Natural killer cell (primary cell): ENCODE data around the gene IGF1. TPM values are rescaled to one million over a fixed set of nuclear protein-coding genes. Genes with fewer than 3 reads are reported as not detected.

ENCODE experiments used
- ATAC-seq, 3 donors: fragments of 150-1000 bp in 2 of 3; fragments of 200-7000 bp in 1 of 3; cut with Tn5 transposase; 1 replicate in 1 of 3; 2 replicates in 2 of 3; pipeline ENCODE4 v1.10.0; 2021; ENCODE audit warnings: mild to moderate bottlenecking in 2 of 3, moderate library complexity in 2 of 3
- DNase-seq, 2 donors: peaks; one replicate each; pipeline versions ENCODE4 v3.0.0 to v3.0.0-alpha.2; 2013 to 2021; ENCODE audit warnings: mixed read lengths in 1 of 2
- H3K27ac ChIP-seq: one replicate; pipeline ENCODE4 v1.5.1; 2013; ENCODE audit warnings: mild to moderate bottlenecking, low read length
- H3K27me3 ChIP-seq: one replicate; pipeline ENCODE4 v1.6.1; 2013; ENCODE audit warnings: low read length; ENCODE audit not compliant: control insufficient read depth, insufficient read depth
- H3K36me3 ChIP-seq: one replicate; pipeline ENCODE4 v1.6.1; 2013; ENCODE audit warnings: low read length; ENCODE audit not compliant: control insufficient read depth, insufficient read depth
- H3K4me1 ChIP-seq: one replicate; pipeline ENCODE4 v1.6.1; 2013; ENCODE audit warnings: low read length; ENCODE audit not compliant: control insufficient read depth, insufficient read depth
- H3K4me3 ChIP-seq: one replicate; pipeline ENCODE4 v1.5.1; 2013; ENCODE audit warnings: low read length
- H3K9me3 ChIP-seq: one replicate; pipeline ENCODE4 v1.6.1; 2013; ENCODE audit warnings: low read length; ENCODE audit not compliant: control insufficient read depth, insufficient read depth
- H3K27ac Mint-ChIP-seq, 2 donors: one replicate each; pipeline ENCODE4 v1.8.0; 2022; ENCODE audit warnings: mild to moderate bottlenecking in 2 of 2, mixed read lengths in 2 of 2, moderate library complexity in 1 of 2
- H3K27me3 Mint-ChIP-seq, 2 donors: one replicate each; pipeline ENCODE4 v1.8.0; 2022; ENCODE audit warnings: low read depth in 2 of 2, mixed read lengths in 2 of 2
- H3K36me3 Mint-ChIP-seq: one replicate; pipeline ENCODE4 v1.8.0; 2022; ENCODE audit warnings: mixed read lengths
- H3K4me1 Mint-ChIP-seq, 2 donors: one replicate each; pipeline ENCODE4 v1.8.0; 2022; ENCODE audit warnings: mixed read lengths in 2 of 2
- H3K4me3 Mint-ChIP-seq: one replicate; pipeline ENCODE4 v1.8.0; 2022; ENCODE audit warnings: mild to moderate bottlenecking, moderate library complexity, mixed read lengths
- H3K9me3 Mint-ChIP-seq, 2 donors: one replicate each; pipeline ENCODE4 v1.8.0; 2022; ENCODE audit warnings: mixed read lengths in 2 of 2
- CTCF ChIP-seq: fragments of 200-600 bp; IDR thresholded peaks from one replicate; pipeline ENCODE4 v1.8.0; 2022; ENCODE audit warnings: antibody characterized with exemption
- WGBS: methylation state at CpG from one replicate; pipeline ENCODE4 v1.1.7; 2013; ENCODE audit warnings: missing lambda C conversion rate; ENCODE audit not compliant: insufficient coverage; 5-methylcytosine and 5-hydroxymethylcytosine counted together
- intact Hi-C: fragments of 100-400 bp; cut with micrococcal nuclease; formaldehyde crosslinking; loops from one replicate; pipeline ENCODE4 v1.14.2; 2022
- total RNA-seq, 4 donors: library from RNA; stranded (reverse); fragments of 120-200 nt in 1 of 4; gene quantifications; one replicate each; pipeline versions ENCODE4 v1.2.3 to v1.2.4, GENCODE V29; 2013 to 2022

The IGF1 gene
- total RNA-seq, 3 donors from 2014 or later (not counting 1 experiment from before 2014, with no cell fraction given), result 0.48 TPM; not detected in 2

DNA sequence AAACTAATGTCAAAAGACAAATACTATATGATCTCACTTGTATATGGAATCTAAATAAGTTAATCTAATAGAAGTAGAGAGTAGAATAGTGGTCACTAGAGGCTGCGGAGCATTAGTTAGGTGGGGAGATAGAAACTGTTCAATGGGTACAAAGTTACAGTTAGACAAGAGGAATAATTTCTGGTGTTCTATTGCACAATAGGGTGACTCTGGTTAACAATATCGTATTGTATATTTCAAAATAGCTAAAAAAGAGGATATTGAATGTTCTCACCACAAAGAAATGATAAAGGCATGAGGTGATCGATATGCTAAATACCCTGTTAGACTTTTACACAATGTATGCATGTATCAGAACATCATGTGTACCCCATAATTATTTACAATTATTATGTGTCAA is 42.9 kb downstream of the IGF1 start:
- Histone ChIP-seq H3K36me3 (no peaks in the 10 kb centered on the region), H3K9me3 (no peaks in the 10 kb centered on the region), H3K27ac (no peak overlapping the region), H3K27me3 (no peaks in the 10 kb centered on the region), H3K4me1 (no peaks in the 10 kb centered on the region), H3K4me3 (no peak overlapping the region)
- Mint-ChIP-seq H3K4me3 (no peak overlapping the region), H3K27ac (no peak overlapping the region), H3K36me3 (no peaks in the 10 kb centered on the region), H3K27me3 (no peaks in the 10 kb centered on the region), H3K9me3 (no peaks in the 10 kb centered on the region), H3K4me1 (no peaks in the 10 kb centered on the region)
- intact Hi-C loops, result no loop called here
- 81% methylated on average over 2 of the region's 3 CpGs for WGBS
- TF ChIP-seq CTCF, result no peak
- DNase-seq (no peak), ATAC-seq (no peak)

DNA sequence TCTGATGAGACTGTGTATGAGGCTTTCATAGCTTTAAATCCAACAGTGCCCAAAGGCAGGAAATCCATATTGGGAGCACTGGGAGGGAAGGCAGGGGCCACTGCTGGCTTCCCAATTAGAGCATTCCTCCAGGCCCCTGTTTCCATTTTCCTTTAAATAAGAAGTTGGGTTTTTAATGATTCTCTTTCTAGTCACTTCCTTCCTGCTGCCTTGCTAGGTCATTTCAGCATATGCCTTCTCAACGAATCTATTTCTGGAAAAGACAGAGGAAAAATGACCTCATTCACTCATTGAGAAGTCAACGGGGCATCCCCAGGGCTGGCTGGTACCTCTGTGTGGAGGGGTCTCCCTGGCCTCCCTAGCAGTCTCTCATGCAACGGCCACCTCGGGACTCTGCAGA is 43.5 kb downstream of the IGF1 start:
- no peaks in the 10 kb centered on the region for H3K4me1 Mint-ChIP-seq
- ATAC-seq, result no peak
- H3K9me3 Mint-ChIP-seq, result no peaks in the 10 kb centered on the region
- Histone ChIP-seq H3K36me3 (no peaks in the 10 kb centered on the region), H3K4me1 (no peaks in the 10 kb centered on the region), H3K27ac (no peak overlapping the region), H3K27me3 (no peaks in the 10 kb centered on the region), H3K4me3 (no peak overlapping the region), H3K9me3 (no peaks in the 10 kb centered on the region)
- no peak for TF ChIP-seq CTCF
- no peaks in the 10 kb centered on the region for H3K36me3 Mint-ChIP-seq
- H3K27ac Mint-ChIP-seq, result no peak overlapping the region
- intact Hi-C loops, result no loop called here
- WGBS, result 39% methylated on average over 4 of the region's 4 CpGs
- H3K4me3 Mint-ChIP-seq, result no peak overlapping the region
- no peaks in the 10 kb centered on the region for H3K27me3 Mint-ChIP-seq
- DNase-seq, result no peak

DNA sequence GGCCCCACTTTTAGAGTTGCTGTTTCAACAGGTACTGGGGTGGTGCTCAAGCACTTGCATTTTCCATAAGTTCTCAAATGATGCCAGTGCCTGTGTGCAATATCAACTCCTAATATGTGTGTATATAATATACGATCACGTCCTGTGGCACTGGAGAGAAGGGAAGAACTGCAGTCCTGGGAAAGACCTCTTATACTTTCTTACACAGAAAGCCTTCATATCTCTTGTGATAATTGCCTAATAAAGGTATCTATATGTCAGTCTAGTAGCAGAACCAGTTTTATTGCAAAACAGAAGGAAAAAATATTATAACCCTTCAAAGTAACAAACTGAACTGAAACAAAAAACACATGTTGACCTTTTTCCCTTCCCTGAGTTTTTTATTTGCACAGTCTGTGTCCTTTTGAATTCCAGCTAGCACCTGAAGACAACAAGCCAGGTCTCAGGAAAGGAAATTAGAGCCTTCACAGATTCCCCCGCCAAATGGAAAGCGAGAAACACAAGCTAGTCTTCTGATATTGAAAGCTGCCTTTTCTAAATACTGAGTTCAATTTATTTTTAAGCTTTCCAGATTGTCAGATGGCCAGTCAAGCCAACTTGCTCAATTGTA is 44.4 kb downstream of the IGF1 start:
- WGBS, result 91% methylated on average over 2 of the region's 4 CpGs
- TF ChIP-seq CTCF, result no peak
- intact Hi-C loops, result no loop called here
- Mint-ChIP-seq H3K4me1 (no peaks in the 10 kb centered on the region), H3K4me3 (no peak overlapping the region), H3K27me3 (no peaks in the 10 kb centered on the region), H3K36me3 (no peaks in the 10 kb centered on the region), H3K27ac (no peak overlapping the region), H3K9me3 (no peaks in the 10 kb centered on the region)
- Histone ChIP-seq H3K4me3 (no peak overlapping the region), H3K27ac (no peak overlapping the region), H3K4me1 (no peaks in the 10 kb centered on the region), H3K9me3 (no peaks in the 10 kb centered on the region), H3K36me3 (no peaks in the 10 kb centered on the region), H3K27me3 (no peaks in the 10 kb centered on the region)
- DNase-seq (no peak), ATAC-seq (no peak)

GRCh38 chr12:102433304-102433703 is 47.1 kb downstream of the IGF1 start:
- intact Hi-C loops, result no loop called here
- H3K36me3 Mint-ChIP-seq, result no peaks in the 10 kb centered on the region
- H3K4me1 Mint-ChIP-seq, result no peaks in the 10 kb centered on the region
- ATAC-seq, result no peak
- H3K9me3 Mint-ChIP-seq, result no peaks in the 10 kb centered on the region
- no peak for TF ChIP-seq CTCF
- Histone ChIP-seq H3K27me3 (no peaks in the 10 kb centered on the region), H3K9me3 (no peaks in the 10 kb centered on the region), H3K27ac (no peak overlapping the region), H3K36me3 (no peaks in the 10 kb centered on the region), H3K4me3 (no peak overlapping the region), H3K4me1 (no peaks in the 10 kb centered on the region)
- no peak overlapping the region for H3K4me3 Mint-ChIP-seq
- whole genome bisulfite sequencing, result 90% methylated on average over 1 of the region's 1 CpG
- no peaks in the 10 kb centered on the region for H3K27me3 Mint-ChIP-seq
- DNase-seq, result no peak
- no peak overlapping the region for H3K27ac Mint-ChIP-seq
